PC-3 (cell line): ENCODE data around the gene SLC25A21.

Experiments
- CTCF ChIP-seq: fragments of 300-600 bp; sonication (generic); conservative IDR thresholded peaks from 2 replicates; pipeline ENCODE4 v1.5.1; 2017; ENCODE audit warnings: antibody characterized with exemption, low read depth, mild to moderate bottlenecking, low read length
- EZH2 ChIP-seq: fragments of 300-600 bp; sonication (generic); IDR thresholded peaks from one replicate; pipeline ENCODE4 v1.6.1; 2017; ENCODE audit warnings: antibody characterized with exemption, mild to moderate bottlenecking, low read length; ENCODE audit not compliant: unreplicated experiment
- EZH2phosphoT487 ChIP-seq: fragments of 300-600 bp; sonication (generic); IDR thresholded peaks from 2 replicates; pipeline ENCODE4 v1.6.1; 2018; ENCODE audit warnings: mild to moderate bottlenecking, antibody characterized with exemption, low read length, borderline replicate concordance

- TF ChIP-seq CTCF (no peak), EZH2 (no peak), EZH2phosphoT487 (no peak)
These were observed 236.3 kb downstream of the SLC25A21 start for GRCh38 chr14:36935976-36936678.
